GM12878 (cell line): ENCODE results near the gene NEXMIF. TPM values are rescaled to one million over a fixed set of nuclear protein-coding genes. Genes with fewer than 3 reads are reported as not detected.

Experiments used
- ASH2L ChIP-seq: fragments of 300-600, 200-600 bp; sonication (generic); IDR thresholded peaks from 2 replicates; pipeline ENCODE4 v1.6.1; 2017; ENCODE audit warnings: low read depth, mild to moderate bottlenecking, borderline replicate concordance
- BRCA1 ChIP-seq: IDR thresholded peaks from 2 replicates; pipeline ENCODE4 v1.6.1; 2011; ENCODE audit warnings: low read depth, low read length, improper control_type of control experiment
- CBFB ChIP-seq: IDR thresholded peaks from 2 replicates; pipeline ENCODE4 v1.6.1; 2016; ENCODE audit warnings: antibody characterized with exemption, low read depth
- CBX3 ChIP-seq: fragments of 200-600 bp; sonication (generic); IDR thresholded peaks from 2 replicates; pipeline ENCODE4 v1.6.1; 2016; ENCODE audit warnings: low read depth, borderline replicate concordance
- CHD4 ChIP-seq: fragments of 200-600 bp; sonication (generic); IDR thresholded peaks from 2 replicates; pipeline ENCODE4 v1.6.1; 2016; ENCODE audit warnings: mild to moderate bottlenecking
- GABPA ChIP-seq: IDR thresholded peaks from 2 replicates; pipeline ENCODE4 v1.6.1; 2014; ENCODE audit warnings: antibody characterized with exemption, low read depth, mild to moderate bottlenecking, inconsistent platforms
- IKZF1 ChIP-seq: fragments of 450-650 bp; conservative IDR thresholded peaks from 2 replicates; pipeline ENCODE4 v1.6.1; 2017; ENCODE audit warnings: antibody characterized with exemption, mild to moderate bottlenecking
- KAT2A ChIP-seq: conservative IDR thresholded peaks from 2 replicates; pipeline ENCODE4 v1.6.1; 2011; ENCODE audit warnings: low read depth, low read length; ENCODE audit not compliant: control insufficient read depth
- MYB ChIP-seq: fragments of 150-350 bp; IDR thresholded peaks from 2 replicates; pipeline ENCODE4 v1.6.1; 2014; ENCODE audit warnings: mild to moderate bottlenecking, low read depth, low read length, borderline replicate concordance
- NFYB ChIP-seq: IDR thresholded peaks from 2 replicates; pipeline ENCODE4 v1.6.1; 2011; ENCODE audit warnings: low read depth, mild to moderate bottlenecking, low read length, improper control_type of control experiment, moderate library complexity; ENCODE audit not compliant: insufficient read depth
- NR2C2 ChIP-seq: IDR thresholded peaks from 2 replicates; pipeline ENCODE4 v1.6.1; 2011; ENCODE audit warnings: borderline replicate concordance, low read depth; ENCODE audit not compliant: control insufficient read depth, insufficient read length
- NR2F1 ChIP-seq: fragments of 450-650 bp; conservative IDR thresholded peaks from 2 replicates; pipeline ENCODE4 v1.6.1; 2017; ENCODE audit warnings: mild to moderate bottlenecking
- POLR2A ChIP-seq: IDR thresholded peaks from 2 replicates; pipeline ENCODE4 v1.6.1; 2011; ENCODE audit warnings: low read depth, mild to moderate bottlenecking, low read length
- RFX5 ChIP-seq: IDR thresholded peaks from 2 replicates; pipeline ENCODE4 v1.6.1; 2011; ENCODE audit warnings: low read depth, low read length, improper control_type of control experiment
- TCF7 ChIP-seq: IDR thresholded peaks from 2 replicates; pipeline ENCODE4 v1.6.1; 2014; ENCODE audit warnings: antibody characterized with exemption, borderline replicate concordance
- ZNF207 ChIP-seq: fragments of 450-650 bp; IDR thresholded peaks from 2 replicates; pipeline ENCODE4 v1.6.1; 2014; ENCODE audit warnings: antibody characterized with exemption, mild to moderate bottlenecking, borderline replicate concordance
- polyA plus RNA-seq, 11 experiments: library from polyadenylated mRNA; depleted of rRNA in 4 of 11; unstranded in 6 of 11; stranded (reverse) in 5 of 11; fragments of >200 nt; fragmentation: Nextera tagmentation in 4 of 11; fragmentation: Illumina TruSeq in 1 of 11; extraction: Ambion mirVana in 4 of 11; extraction: Trizol in 1 of 11; gene quantifications; 1 replicate in 1 of 11; 2 replicates in 10 of 11; pipeline versions ENCODE4 v1.2.1 to v1.2.3, GENCODE V29; 2011 to 2016; ENCODE audit warnings: inconsistent platforms in 2 of 11, missing spikeins in 2 of 11, low read depth in 1 of 11
- total RNA-seq, 4 experiments: library from RNA; depleted of rRNA in 3 of 4; stranded (reverse); fragments of >200 nt in 3 of 4; fragmentation: Illumina TruSeq in 1 of 4; extraction: Trizol in 1 of 4; gene quantifications; 2 replicates each; pipeline versions ENCODE4 v1.2.1 to v1.2.3, GENCODE V29; 2013 to 2021
- TF ChIP-seq, protein P1 (sequence below): fragments of 450-650 bp; IDR thresholded peaks from 2 replicates; pipeline ENCODE4 v1.6.1; 2014; ENCODE audit warnings: mild to moderate bottlenecking
- TF ChIP-seq, protein P2 (sequence below): fragments of 450-650 bp; IDR thresholded peaks from 2 replicates; pipeline ENCODE4 v1.6.1; 2017; ENCODE audit warnings: low read depth, mild to moderate bottlenecking, moderate library complexity
- TF ChIP-seq, protein P3 (sequence below): fragments of 450-650 bp; formaldehyde crosslinking; IDR thresholded peaks from 2 replicates; pipeline ENCODE4 v1.4.0; 2022; ENCODE audit warnings: mild to moderate bottlenecking, moderate library complexity
- TF ChIP-seq, protein P4 (sequence below): IDR thresholded peaks from 2 replicates; pipeline ENCODE4 v1.6.1; 2011; ENCODE audit warnings: low read depth, mild to moderate bottlenecking, low read length, moderate library complexity, borderline replicate concordance; ENCODE audit errors: extremely low read depth
- TF ChIP-seq, protein P5 (sequence below): IDR thresholded peaks from 2 replicates; pipeline ENCODE4 v1.6.1; 2012; ENCODE audit warnings: low read depth, low read length, improper control_type of control experiment
- TF ChIP-seq, protein P6 (sequence below): fragments of 450-650 bp; IDR thresholded peaks from 2 replicates; pipeline ENCODE4 v1.6.1; 2016; ENCODE audit warnings: mild to moderate bottlenecking

The NEXMIF gene
- total and polyA plus RNA-seq, 10 of the 15 experiments (the other 5 are each of a cell fraction or from before 2014, with no cell fraction given) = 0.75 to 10.4 (median 4.3) TPM

DNA sequence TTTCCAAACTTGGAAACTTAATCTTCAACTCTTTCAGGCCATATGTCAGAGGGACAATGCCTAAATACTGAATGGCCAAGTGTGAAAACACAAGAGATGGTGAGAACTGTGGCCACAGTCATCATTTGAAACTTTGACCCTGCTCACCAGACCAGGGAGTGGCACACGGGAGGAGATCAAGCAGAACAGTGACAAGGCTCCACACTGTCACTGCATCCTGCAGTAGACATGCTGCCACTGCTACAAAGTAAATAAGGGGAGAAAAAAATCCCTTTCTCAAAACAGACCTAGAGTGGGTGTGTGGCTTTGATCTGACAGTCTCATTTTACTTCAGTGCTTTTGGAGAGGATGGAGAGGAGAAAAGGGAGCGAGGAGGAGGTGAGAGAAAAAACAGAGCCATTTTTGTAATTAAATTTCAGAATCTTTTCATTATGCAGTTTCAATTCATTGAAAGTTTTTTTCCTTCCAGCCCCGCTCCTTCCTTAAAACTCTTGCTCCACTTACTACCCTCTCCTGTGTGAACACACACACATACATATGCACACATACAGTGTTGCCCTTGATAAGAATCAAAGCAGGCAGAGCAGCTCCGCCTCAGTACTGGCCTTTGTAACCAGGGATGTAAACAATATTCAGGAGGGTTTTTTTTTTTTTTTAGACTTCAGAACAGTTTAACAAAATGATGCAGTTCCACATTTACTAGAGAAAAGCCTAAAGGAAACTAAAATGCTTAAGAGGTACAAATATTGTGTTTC is 34.4 kb downstream of the NEXMIF start (continued):
- TF ChIP-seq, protein P1, sequence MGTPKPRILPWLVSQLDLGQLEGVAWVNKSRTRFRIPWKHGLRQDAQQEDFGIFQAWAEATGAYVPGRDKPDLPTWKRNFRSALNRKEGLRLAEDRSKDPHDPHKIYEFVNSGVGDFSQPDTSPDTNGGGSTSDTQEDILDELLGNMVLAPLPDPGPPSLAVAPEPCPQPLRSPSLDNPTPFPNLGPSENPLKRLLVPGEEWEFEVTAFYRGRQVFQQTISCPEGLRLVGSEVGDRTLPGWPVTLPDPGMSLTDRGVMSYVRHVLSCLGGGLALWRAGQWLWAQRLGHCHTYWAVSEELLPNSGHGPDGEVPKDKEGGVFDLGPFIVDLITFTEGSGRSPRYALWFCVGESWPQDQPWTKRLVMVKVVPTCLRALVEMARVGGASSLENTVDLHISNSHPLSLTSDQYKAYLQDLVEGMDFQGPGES = no peak
- TF ChIP-seq, protein P2, sequence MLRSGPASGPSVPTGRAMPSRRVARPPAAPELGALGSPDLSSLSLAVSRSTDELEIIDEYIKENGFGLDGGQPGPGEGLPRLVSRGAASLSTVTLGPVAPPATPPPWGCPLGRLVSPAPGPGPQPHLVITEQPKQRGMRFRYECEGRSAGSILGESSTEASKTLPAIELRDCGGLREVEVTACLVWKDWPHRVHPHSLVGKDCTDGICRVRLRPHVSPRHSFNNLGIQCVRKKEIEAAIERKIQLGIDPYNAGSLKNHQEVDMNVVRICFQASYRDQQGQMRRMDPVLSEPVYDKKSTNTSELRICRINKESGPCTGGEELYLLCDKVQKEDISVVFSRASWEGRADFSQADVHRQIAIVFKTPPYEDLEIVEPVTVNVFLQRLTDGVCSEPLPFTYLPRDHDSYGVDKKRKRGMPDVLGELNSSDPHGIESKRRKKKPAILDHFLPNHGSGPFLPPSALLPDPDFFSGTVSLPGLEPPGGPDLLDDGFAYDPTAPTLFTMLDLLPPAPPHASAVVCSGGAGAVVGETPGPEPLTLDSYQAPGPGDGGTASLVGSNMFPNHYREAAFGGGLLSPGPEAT = peak; percentile 75
- TF ChIP-seq ZNF207 = no peak
- TF ChIP-seq GABPA = no peak
- TF ChIP-seq BRCA1 = no peak
- TF ChIP-seq, protein P3, sequence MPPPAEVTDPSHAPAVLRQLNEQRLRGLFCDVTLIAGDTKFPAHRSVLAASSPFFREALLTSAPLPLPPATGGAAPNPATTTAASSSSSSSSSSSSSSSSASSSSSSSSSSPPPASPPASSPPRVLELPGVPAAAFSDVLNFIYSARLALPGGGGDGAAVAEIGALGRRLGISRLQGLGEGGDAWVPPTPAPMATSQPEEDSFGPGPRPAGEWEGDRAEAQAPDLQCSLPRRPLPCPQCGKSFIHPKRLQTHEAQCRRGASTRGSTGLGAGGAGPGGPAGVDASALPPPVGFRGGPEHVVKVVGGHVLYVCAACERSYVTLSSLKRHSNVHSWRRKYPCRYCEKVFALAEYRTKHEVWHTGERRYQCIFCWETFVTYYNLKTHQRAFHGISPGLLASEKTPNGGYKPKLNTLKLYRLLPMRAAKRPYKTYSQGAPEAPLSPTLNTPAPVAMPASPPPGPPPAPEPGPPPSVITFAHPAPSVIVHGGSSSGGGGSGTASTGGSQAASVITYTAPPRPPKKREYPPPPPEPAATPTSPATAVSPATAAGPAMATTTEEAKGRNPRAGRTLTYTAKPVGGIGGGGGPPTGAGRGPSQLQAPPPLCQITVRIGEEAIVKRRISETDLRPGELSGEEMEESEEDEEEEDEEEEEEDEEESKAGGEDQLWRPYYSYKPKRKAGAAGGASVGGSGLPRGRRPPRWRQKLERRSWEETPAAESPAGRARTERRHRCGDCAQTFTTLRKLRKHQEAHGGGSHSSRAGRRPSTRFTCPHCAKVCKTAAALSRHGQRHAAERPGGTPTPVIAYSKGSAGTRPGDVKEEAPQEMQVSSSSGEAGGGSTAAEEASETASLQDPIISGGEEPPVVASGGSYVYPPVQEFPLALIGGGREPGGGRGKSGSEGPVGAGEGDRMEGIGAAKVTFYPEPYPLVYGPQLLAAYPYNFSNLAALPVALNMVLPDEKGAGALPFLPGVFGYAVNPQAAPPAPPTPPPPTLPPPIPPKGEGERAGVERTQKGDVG (CRISPR knock-in tag) = no peak
- no peak for TF ChIP-seq CBX3
- TF ChIP-seq NR2C2 = no peak
- no peak for TF ChIP-seq RFX5
- TF ChIP-seq KAT2A = no peak
- TF ChIP-seq, protein P4, sequence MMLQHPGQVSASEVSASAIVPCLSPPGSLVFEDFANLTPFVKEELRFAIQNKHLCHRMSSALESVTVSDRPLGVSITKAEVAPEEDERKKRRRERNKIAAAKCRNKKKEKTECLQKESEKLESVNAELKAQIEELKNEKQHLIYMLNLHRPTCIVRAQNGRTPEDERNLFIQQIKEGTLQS = no peak
- TF ChIP-seq IKZF1 = peak; percentile 66
- TF ChIP-seq CHD4 = no peak
- TF ChIP-seq POLR2A = no peak
- no peak for TF ChIP-seq MYB
- TF ChIP-seq, protein P5, sequence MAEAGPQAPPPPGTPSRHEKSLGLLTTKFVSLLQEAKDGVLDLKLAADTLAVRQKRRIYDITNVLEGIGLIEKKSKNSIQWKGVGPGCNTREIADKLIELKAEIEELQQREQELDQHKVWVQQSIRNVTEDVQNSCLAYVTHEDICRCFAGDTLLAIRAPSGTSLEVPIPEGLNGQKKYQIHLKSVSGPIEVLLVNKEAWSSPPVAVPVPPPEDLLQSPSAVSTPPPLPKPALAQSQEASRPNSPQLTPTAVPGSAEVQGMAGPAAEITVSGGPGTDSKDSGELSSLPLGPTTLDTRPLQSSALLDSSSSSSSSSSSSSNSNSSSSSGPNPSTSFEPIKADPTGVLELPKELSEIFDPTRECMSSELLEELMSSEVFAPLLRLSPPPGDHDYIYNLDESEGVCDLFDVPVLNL = no peak
- TF ChIP-seq, protein P6, sequence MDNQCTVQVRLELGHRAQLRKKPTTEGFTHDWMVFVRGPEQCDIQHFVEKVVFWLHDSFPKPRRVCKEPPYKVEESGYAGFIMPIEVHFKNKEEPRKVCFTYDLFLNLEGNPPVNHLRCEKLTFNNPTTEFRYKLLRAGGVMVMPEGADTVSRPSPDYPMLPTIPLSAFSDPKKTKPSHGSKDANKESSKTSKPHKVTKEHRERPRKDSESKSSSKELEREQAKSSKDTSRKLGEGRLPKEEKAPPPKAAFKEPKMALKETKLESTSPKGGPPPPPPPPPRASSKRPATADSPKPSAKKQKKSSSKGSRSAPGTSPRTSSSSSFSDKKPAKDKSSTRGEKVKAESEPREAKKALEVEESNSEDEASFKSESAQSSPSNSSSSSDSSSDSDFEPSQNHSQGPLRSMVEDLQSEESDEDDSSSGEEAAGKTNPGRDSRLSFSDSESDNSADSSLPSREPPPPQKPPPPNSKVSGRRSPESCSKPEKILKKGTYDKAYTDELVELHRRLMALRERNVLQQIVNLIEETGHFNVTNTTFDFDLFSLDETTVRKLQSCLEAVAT = 0 out of 2 replicates have a peak, but pooled peaks have one; percentile 37
- peak; percentile 92 for TF ChIP-seq TCF7
- TF ChIP-seq NR2F1 = peak; percentile 86
- TF ChIP-seq NFYB = no peak
- TF ChIP-seq ASH2L = no peak
- 0 out of 2 replicates have a peak, but pooled peaks have one; percentile 38 for TF ChIP-seq CBFB
